ENCODE measurements around the gene SP110. TPM values are rescaled to one million over a fixed set of nuclear protein-coding genes. Genes with fewer than 3 reads are reported as not detected.
"Not testable (repeated sequence)": the region's sequence is repeated elsewhere in the genome, so short reads cannot be mapped to it uniquely, and the experiment has no call there.

The SP110 gene
- total and polyA plus RNA-seq, 4 donors, result 16.2 to 31.4 (median 28.1) TPM

DNA sequence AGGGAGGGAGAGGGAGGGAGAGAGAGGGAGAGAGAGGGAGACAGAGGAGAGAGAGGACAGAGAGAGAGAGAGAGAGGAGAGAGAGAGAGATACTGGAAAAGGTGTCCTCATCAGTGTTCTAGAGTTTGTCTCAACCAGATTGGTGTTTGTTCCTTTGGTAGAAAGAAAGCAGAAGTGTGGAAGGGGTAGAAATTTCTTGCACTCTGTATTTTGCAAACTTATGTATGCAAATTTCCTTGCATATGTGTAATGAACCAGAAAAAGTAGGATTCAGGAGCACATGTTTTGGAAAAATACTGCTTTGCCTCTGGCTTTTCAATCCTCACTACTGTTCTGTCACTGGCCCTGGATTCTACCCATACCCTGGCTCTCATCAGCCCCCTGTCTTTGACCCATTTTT, 4.7 kb upstream of the SP110 start:
- no peaks in the 10 kb centered on the region for H3K9me3 ChIP-seq (ENCODE audit: control insufficient read depth in 4 of 4, insufficient read depth in 3 of 4, low read length in 3 of 4)
- no peaks in the 10 kb centered on the region for H3K27me3 ChIP-seq (ENCODE audit: control insufficient read depth in 3 of 3, insufficient read depth in 3 of 3, low read length in 2 of 3)
- TF ChIP-seq, protein P1, sequence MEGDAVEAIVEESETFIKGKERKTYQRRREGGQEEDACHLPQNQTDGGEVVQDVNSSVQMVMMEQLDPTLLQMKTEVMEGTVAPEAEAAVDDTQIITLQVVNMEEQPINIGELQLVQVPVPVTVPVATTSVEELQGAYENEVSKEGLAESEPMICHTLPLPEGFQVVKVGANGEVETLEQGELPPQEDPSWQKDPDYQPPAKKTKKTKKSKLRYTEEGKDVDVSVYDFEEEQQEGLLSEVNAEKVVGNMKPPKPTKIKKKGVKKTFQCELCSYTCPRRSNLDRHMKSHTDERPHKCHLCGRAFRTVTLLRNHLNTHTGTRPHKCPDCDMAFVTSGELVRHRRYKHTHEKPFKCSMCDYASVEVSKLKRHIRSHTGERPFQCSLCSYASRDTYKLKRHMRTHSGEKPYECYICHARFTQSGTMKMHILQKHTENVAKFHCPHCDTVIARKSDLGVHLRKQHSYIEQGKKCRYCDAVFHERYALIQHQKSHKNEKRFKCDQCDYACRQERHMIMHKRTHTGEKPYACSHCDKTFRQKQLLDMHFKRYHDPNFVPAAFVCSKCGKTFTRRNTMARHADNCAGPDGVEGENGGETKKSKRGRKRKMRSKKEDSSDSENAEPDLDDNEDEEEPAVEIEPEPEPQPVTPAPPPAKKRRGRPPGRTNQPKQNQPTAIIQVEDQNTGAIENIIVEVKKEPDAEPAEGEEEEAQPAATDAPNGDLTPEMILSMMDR (IDR thresholded peaks at IDR 0.05; ENCODE audit: control extremely low read depth, extremely low read depth), result no peak
- peaks cover 0 to 6% (median 0%) of the 10 kb centered on the region in 5 donors for H3K4me1 ChIP-seq (ENCODE audit: control insufficient read depth in 5 of 5, insufficient read depth in 5 of 5, low read length in 5 of 5)
- H3K36me3 ChIP-seq (ENCODE audit: control insufficient read depth in 4 of 4, insufficient read depth in 4 of 4, low read length in 4 of 4), result no peaks in the 10 kb centered on the region
- H3K4me3 ChIP-seq, result no peak overlapping the region
- no peak overlapping the region for H3K9ac ChIP-seq (ENCODE audit: insufficient read depth in 1 of 2, low read length in 2 of 2)
- ATAC-seq (ENCODE audit: insufficient read depth, low FRiP score) (no peak), DNase-seq (no peak)
- no peak overlapping the region for H3K27ac ChIP-seq (ENCODE audit: low read depth in 1 of 2, low read length in 1 of 2)

DNA sequence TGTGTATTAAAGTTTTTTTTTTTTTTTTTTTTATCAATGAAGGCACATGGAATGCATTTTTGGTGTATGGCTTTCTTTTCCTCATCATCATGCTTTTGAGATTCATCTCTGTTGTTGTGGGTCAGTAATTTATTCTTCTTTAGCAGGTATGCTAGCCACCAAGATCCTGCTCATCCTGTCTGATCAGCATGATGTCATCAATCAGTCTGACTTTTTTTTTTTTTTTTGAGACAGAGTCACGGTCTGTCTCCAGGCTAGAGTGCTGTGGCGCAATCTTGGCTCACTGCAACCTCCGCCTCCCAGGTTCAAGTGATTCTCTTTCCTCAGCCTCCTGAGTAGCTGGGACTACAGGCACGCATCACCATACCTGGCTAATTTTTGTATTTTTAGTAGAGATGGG, 3.0 kb upstream of the SP110 start:
- H3K36me3 ChIP-seq (ENCODE audit: control insufficient read depth in 4 of 4, insufficient read depth in 4 of 4, low read length in 4 of 4); H3K27ac ChIP-seq (ENCODE audit: low read depth in 1 of 2, low read length in 1 of 2); H3K9me3 ChIP-seq (ENCODE audit: control insufficient read depth in 4 of 4, insufficient read depth in 3 of 4, low read length in 3 of 4); H3K27me3 ChIP-seq (ENCODE audit: control insufficient read depth in 3 of 3, insufficient read depth in 3 of 3, low read length in 2 of 3); DNase-seq; ATAC-seq (ENCODE audit: insufficient read depth, low FRiP score); H3K4me3 ChIP-seq; H3K9ac ChIP-seq (ENCODE audit: insufficient read depth in 1 of 2, low read length in 2 of 2): not testable (repeated sequence)
- 57 to 70% methylated on average over 4 of the region's 4 CpGs for WGBS, 2 donors
- H3K4me1 ChIP-seq (ENCODE audit: control insufficient read depth in 5 of 5, insufficient read depth in 5 of 5, low read length in 5 of 5), result peaks cover 0 to 17% (median 0%) of the 10 kb centered on the region in 5 donors

DNA sequence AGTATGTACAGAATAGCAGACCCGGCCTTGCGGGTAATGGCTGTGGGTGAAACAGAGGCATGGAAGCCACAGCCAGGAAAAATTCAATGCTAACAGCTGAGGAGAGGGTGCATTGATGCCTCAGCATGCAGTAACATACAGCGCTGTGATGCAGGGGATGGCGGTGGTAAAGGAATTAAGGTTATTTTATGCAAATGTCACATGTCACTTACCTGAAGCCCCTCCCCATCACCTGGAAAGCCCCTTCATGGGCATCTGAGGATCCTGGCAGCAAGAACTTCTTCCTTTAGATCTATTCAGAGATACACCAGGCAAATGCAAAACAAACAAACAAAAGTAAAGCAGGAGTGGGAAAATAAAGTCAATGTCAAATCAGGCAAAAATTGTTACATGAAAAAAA, 1.7 kb upstream of the SP110 start:
- Histone ChIP-seq H3K27ac (ENCODE audit: low read depth in 1 of 2, low read length in 1 of 2) (no peak overlapping the region), H3K9ac (ENCODE audit: insufficient read depth in 1 of 2, low read length in 2 of 2) (no peak overlapping the region), H3K27me3 (ENCODE audit: control insufficient read depth in 3 of 3, insufficient read depth in 3 of 3, low read length in 2 of 3) (no peaks in the 10 kb centered on the region), H3K4me1 (ENCODE audit: control insufficient read depth in 5 of 5, insufficient read depth in 5 of 5, low read length in 5 of 5) (peaks cover 0 to 17% (median 0%) of the 10 kb centered on the region in 5 donors), H3K4me3 (no peak overlapping the region), H3K36me3 (ENCODE audit: control insufficient read depth in 4 of 4, insufficient read depth in 4 of 4, low read length in 4 of 4) (peaks cover 0 to 3% (median 3%) of the 10 kb centered on the region in 4 donors), H3K9me3 (ENCODE audit: control insufficient read depth in 4 of 4, insufficient read depth in 3 of 4, low read length in 3 of 4) (no peaks in the 10 kb centered on the region)
- ATAC-seq (ENCODE audit: insufficient read depth, low FRiP score), result no peak
- no peak for DNase-seq
- TF ChIP-seq, protein P1 (IDR thresholded peaks at IDR 0.05; ENCODE audit: control extremely low read depth, extremely low read depth), result no peak
- WGBS, 2 donors, result 96 to 98% methylated on average over 4 of the region's 4 CpGs

DNA sequence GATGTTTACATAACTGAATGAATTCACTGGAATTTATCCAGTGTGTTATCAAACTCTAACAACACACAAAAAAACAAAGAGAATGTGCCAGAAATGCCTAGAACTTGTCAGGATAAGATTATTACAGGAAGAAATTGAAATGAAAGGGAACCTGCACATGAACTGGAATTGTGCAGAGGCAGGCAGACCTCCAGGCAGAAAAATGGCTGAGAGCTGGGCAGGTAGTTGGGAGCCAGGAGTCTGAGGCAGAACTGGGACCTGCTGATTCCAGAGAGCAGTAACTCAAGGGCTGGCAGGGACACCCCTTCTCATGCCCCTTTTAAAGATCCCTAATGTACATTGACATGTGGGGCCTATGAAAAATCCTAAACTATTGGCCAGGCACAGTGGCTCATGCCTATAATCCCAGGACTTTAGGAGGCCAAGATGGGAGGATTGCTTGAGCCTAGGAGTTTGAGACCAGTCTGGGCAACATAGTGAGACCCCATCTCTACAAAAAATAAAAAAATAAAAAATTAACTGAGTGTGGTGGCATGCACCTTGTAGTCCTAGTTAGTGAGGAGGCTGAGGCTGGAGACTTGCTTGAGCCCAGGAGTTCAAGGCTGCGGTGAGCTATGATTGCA, 674 bp upstream of the SP110 start:
- TF ChIP-seq, protein P1 (IDR thresholded peaks at IDR 0.05; ENCODE audit: control extremely low read depth, extremely low read depth), result no peak
- H3K4me3 ChIP-seq, result no peak overlapping the region
- no peaks in the 10 kb centered on the region for H3K9me3 ChIP-seq (ENCODE audit: control insufficient read depth in 4 of 4, insufficient read depth in 3 of 4, low read length in 3 of 4)
- WGBS, 2 donors, result 80 to 93% methylated on average over 1 of the region's 1 CpG
- peak overlapping the region; percentile 47 to 95 for H3K9ac ChIP-seq (ENCODE audit: insufficient read depth in 1 of 2, low read length in 2 of 2)
- H3K27ac ChIP-seq (ENCODE audit: low read depth in 1 of 2, low read length in 1 of 2), result peak overlapping the region; percentile 62 to 96
- ATAC-seq (ENCODE audit: insufficient read depth, low FRiP score) (no peak), DNase-seq (no peak)
- H3K27me3 ChIP-seq (ENCODE audit: control insufficient read depth in 3 of 3, insufficient read depth in 3 of 3, low read length in 2 of 3), result no peaks in the 10 kb centered on the region
- H3K36me3 ChIP-seq (ENCODE audit: control insufficient read depth in 4 of 4, insufficient read depth in 4 of 4, low read length in 4 of 4), result peaks cover 3 to 9% (median 6%) of the 10 kb centered on the region in 4 donors
- H3K4me1 ChIP-seq (ENCODE audit: control insufficient read depth in 5 of 5, insufficient read depth in 5 of 5, low read length in 5 of 5), result peaks cover 0 to 17% (median 0%) of the 10 kb centered on the region in 5 donors
